GM11168 (cell line): ENCODE data around the gene TLE3.

Experiments
- in situ Hi-C: fragments of 300-500 bp; cut with MboI; formaldehyde crosslinking; loops from one replicate; pipeline ENCODE4 v1.12.0; 2022; ENCODE audit warnings: low sequenced_read_pairs; ENCODE audit not compliant: unreplicated experiment

The TLE3 gene

GRCh38 chr15:70088887-70089691 is 8.6 kb downstream of the TLE3 start:
- in situ Hi-C loops, result no loop called here

- in situ Hi-C loops, result no loop called here
Observed at GRCh38 chr15:70088455-70088854, 9.3 kb downstream of the TLE3 start.

GRCh38 chr15:70087708-70088352 is 9.9 kb downstream of the TLE3 start:
- in situ Hi-C loops, result no loop called here

GRCh38 chr15:70086636-70087035 is 11.1 kb downstream of the TLE3 start:
- in situ Hi-C loops, result no loop called here

GRCh38 chr15:70084461-70084860 is 13.3 kb downstream of the TLE3 start:
- in situ Hi-C loops, result no loop called here

- in situ Hi-C loops, result no loop called here
Observed at GRCh38 chr15:70083946-70084345, 13.8 kb downstream of the TLE3 start.

- in situ Hi-C loops, result no loop called here
Observed at GRCh38 chr15:70083418-70083817, 14.3 kb downstream of the TLE3 start.

GRCh38 chr15:70082281-70082900 is 15.3 kb downstream of the TLE3 start:
- in situ Hi-C loops, result no loop called here

- in situ Hi-C loops, result no loop called here
Observed at GRCh38 chr15:70081612-70082011, 16.1 kb downstream of the TLE3 start.

- in situ Hi-C loops, result no loop called here
Observed at GRCh38 chr15:70080347-70080746, 17.4 kb downstream of the TLE3 start.

GRCh38 chr15:70079888-70080287 is 17.8 kb downstream of the TLE3 start:
- in situ Hi-C loops, result no loop called here

GRCh38 chr15:70078578-70079417 is 18.9 kb downstream of the TLE3 start:
- in situ Hi-C loops, result no loop called here

- in situ Hi-C loops, result no loop called here
Observed at GRCh38 chr15:70077188-70078147, 20.2 kb downstream of the TLE3 start.

GRCh38 chr15:70074380-70074779 is 23.3 kb downstream of the TLE3 start:
- in situ Hi-C loops, result no loop called here

- in situ Hi-C loops, result no loop called here
Observed at GRCh38 chr15:70072479-70072878, 25.2 kb downstream of the TLE3 start.

- in situ Hi-C loops, result no loop called here
Observed at GRCh38 chr15:70071799-70072198, 25.9 kb downstream of the TLE3 start.

GRCh38 chr15:70069716-70070115 is 28.0 kb downstream of the TLE3 start:
- in situ Hi-C loops, result no loop called here

GRCh38 chr15:70068783-70069565 is 28.7 kb downstream of the TLE3 start:
- in situ Hi-C loops, result no loop called here

- in situ Hi-C loops, result no loop called here
Observed at GRCh38 chr15:70067681-70068080, 30.0 kb downstream of the TLE3 start.
